GM18858 (cell line): Measurements from ENCODE around the gene ERGIC3.

Experiments
- ATAC-seq: cut with Tn5 transposase; IDR thresholded peaks from one replicate; pipeline ENCODE4 v1.9.1; 2021; ENCODE audit not compliant: unreplicated experiment

ERGIC3 gene

DNA sequence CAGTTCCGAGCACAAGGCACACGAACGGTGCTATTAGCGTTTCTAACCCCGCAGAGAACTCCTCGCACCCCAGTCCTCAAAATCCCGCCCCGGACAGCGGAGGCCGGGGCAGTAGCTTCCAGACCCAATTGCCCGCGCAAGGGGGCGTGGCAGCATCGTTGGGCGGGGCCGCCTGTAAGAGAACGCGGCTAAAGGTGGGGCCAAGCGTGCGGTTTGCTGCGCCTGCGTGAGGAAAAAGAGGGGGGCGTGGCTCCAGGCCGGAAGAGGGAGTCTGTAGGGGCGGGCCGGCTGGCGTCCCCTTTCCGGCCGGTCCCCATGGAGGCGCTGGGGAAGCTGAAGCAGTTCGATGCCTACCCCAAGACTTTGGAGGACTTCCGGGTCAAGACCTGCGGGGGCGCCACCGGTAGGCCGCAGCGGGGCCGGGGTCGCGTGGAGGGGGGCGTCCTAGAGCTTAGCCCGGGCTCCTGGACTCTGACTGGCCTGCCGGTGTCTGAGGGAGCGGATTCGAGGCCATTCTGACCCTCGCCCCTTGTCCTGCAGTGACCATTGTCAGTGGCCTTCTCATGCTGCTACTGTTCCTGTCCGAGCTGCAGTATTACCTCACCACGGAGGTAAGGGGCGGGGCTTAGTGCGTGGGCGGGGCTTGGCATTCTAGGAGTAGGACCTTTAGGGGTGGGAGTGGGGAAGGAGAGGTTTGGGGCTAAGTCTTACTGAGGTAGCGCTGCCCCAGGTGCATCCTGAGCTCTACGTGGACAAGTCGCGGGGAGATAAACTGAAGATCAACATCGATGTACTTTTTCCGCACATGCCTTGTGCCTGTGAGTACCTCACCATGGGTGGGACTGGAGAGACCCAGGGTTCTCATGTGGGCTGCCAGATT is at the start of gene ERGIC3:
Gene ERGIC3, plus strand, starts transcription at position 296 of the 880 bp plus-strand sequence. Its CDS starts 20 bp downstream, at position 316.
- peak; percentile 71 for ATAC-seq

GRCh38 chr20:35492352-35492751 is 49.5 kb upstream of the ERGIC3 start:
- no peak for ATAC-seq

GRCh38 chr20:35496481-35496880 is 45.4 kb upstream of the ERGIC3 start:
- ATAC-seq: no peak

GRCh38 chr20:35497320-35497719 is 44.6 kb upstream of the ERGIC3 start:
- no peak for ATAC-seq

GRCh38 chr20:35497780-35498189 is 44.1 kb upstream of the ERGIC3 start:
- ATAC-seq: no peak

DNA sequence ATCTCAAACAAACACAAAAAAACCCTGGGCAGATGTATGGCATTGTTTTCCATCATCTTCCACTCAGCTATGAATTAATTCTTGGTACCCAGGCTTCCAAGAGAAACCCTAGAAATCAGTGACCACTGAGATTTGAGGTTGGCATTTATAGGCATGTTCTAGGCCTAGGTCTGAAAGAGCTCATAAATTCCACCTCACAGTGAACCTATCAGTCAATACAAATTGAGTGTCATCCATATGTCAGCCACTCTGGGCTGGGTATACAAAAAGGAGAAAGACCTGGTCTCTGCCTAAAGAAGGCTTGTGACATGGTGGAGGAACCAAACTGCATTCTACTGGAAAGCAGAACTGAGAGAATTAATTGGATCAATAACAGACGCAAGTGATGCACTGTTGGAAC is 42.6 kb upstream of the ERGIC3 start:
- no peak for ATAC-seq

GRCh38 chr20:35502352-35502751 is 39.5 kb upstream of the ERGIC3 start:
- ATAC-seq: peak; percentile 62

- no peak for ATAC-seq
These were observed 38.6 kb upstream of the ERGIC3 start for GRCh38 chr20:35503281-35503680.

DNA sequence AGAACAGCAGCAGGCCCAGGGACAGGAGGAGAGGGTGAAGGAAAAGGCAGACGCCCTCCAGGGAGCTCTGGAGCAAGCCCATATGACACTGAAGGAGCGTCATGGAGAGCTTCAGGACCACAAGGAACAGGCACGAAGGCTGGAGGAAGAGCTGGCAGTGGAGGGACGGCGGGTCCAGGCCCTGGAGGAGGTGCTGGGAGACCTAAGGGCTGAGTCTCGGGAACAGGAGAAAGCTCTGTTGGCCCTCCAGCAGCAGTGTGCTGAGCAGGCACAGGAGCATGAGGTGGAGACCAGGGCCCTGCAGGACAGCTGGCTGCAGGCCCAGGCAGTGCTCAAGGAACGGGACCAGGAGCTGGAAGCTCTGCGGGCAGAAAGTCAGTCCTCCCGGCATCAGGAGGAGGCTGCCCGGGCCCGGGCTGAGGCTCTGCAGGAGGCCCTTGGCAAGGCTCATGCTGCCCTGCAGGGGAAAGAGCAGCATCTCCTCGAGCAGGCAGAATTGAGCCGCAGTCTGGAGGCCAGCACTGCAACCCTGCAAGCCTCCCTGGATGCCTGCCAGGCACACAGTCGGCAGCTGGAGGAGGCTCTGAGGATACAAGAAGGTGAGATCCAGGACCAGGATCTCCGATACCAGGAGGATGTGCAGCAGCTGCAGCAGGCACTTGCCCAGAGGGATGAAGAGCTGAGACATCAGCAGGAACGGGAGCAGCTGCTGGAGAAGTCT is 37.9 kb upstream of the ERGIC3 start:
- ATAC-seq: no peak

DNA sequence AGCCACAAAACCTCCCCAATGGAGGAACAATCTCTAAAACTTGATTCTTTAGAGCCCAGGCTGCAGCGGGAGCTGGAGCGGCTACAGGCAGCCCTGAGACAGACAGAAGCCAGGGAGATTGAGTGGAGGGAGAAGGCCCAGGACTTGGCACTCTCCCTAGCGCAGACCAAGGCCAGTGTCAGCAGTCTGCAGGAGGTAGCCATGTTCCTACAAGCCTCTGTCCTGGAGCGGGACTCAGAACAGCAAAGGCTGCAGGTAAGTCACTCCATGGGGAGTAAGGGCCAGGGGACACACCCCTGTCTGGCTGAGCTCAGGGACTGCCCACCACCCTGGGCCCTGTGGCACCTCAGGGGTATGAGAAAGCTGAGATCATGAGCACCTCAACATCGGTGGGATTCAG is 37.1 kb upstream of the ERGIC3 start:
- ATAC-seq: no peak

- no peak for ATAC-seq
These were observed 35.7 kb upstream of the ERGIC3 start for GRCh38 chr20:35506179-35506578.

GRCh38 chr20:35506872-35507638 is 34.8 kb upstream of the ERGIC3 start:
- no peak for ATAC-seq

GRCh38 chr20:35508493-35509218 is 33.2 kb upstream of the ERGIC3 start:
- no peak for ATAC-seq

GRCh38 chr20:35510951-35511735 is 30.7 kb upstream of the ERGIC3 start:
- ATAC-seq: no peak

GRCh38 chr20:35511814-35512420 is 30.0 kb upstream of the ERGIC3 start:
- ATAC-seq: no peak

DNA sequence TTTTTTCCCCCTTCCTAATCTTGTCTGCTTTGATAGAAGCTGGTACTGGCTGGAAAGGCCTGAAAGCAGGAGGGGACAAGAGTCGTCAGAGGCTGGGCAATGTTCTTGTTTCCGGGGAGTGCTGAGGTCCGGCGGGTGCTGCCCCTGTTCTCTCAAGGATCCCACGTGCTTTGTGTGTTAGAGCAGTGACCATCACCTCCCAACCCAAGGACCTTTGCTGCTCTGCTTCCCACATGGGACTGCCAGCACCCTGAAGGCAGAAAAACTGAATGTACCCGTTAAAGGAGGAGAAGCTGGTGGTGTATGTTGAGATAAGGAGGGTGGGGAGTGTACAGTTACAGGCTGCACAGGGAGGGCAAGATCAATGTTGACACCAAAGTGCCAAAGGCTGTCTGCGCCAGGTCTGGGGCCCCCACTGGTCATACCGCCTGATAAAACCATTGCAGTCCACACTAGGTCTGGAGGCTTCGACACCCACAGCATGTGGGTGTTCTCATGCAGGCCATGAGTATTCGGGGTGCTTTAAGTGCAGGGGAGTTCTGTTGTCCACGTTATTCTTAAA is 27.4 kb upstream of the ERGIC3 start:
- ATAC-seq: no peak

GRCh38 chr20:35515341-35515740 is 26.5 kb upstream of the ERGIC3 start:
- no peak for ATAC-seq

GRCh38 chr20:35515949-35516645 is 25.8 kb upstream of the ERGIC3 start:
- no peak for ATAC-seq

- ATAC-seq: no peak
These were observed 24.8 kb upstream of the ERGIC3 start for GRCh38 chr20:35517125-35517524.
